Measurements from ENCODE around the gene TDRD3.

Gene TDRD3

GRCh38 chr13:60454425-60454824 lies 57.4 kb downstream of the TDRD3 start:
- no peak for DNase-seq (ENCODE audit: low read depth)

DNA sequence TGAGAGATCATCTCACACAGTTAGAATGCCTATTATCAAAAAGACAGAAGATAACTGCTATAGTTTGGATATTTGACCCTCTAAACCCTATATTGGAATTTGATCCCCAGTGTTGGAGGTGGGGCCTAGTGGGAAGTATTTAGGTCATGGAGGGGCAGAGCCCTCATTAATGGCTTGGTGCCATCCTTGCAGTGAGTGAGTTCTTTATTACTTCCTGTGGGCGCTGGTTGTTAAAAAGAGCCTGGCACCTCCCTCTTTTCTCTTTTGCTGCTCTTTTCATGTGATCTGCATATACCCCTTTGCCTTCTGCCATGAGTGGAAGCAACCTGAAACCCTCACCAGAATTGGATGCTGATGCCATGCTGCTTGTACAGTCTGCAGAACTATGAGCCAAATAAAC lies 66.8 kb downstream of the TDRD3 start:
- no peak for DNase-seq (ENCODE audit: low read depth)

GRCh38 chr13:60467098-60467497 lies 70.1 kb downstream of the TDRD3 start:
- DNase-seq (ENCODE audit: low read depth) = no peak

- DNase-seq (ENCODE audit: low read depth) = no peak
These were observed 82.3 kb downstream of the TDRD3 start for GRCh38 chr13:60479273-60479672.

GRCh38 chr13:60482012-60482411 lies 85.0 kb downstream of the TDRD3 start:
- DNase-seq (ENCODE audit: low read depth) = no peak

DNA sequence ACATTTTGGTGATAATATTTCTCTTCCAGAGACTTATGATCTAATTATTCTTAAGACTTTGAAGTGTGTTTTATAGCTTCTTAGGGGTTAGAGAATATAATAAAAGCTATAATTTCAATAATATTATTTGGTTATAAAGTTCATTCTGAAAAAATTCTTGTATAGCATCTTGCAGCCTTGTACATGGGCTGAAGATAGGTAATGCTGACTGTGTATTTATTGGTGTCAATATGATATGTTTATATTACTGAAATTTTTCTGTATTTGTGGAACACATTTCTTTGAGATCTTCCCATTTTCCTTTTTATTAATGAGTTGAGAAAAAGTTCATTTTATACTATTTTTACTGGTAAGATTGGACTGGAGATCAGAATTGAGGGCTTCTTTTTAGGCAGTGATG lies 87.8 kb downstream of the TDRD3 start:
- no peak for DNase-seq (ENCODE audit: low read depth)

DNA sequence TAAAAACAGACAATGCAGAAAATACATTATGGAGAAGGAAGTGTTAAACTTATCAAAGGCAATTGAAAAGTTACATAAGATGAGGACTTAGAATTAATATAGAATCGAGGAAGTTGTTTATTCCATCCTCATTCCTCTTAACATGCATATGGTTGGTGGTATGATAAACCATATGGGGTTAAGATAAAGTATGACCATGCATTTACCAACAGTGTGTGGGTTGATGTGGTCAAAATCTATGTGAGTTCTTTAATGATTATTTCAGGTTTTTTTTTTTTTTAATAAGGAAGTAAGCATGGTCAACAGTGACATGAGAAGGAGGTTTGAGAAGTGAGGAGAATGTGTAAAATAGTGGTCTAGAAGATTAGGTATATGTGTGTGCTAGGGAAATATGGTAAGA lies 94.5 kb downstream of the TDRD3 start:
- DNase-seq (ENCODE audit: low read depth) = peak; percentile 43

DNA sequence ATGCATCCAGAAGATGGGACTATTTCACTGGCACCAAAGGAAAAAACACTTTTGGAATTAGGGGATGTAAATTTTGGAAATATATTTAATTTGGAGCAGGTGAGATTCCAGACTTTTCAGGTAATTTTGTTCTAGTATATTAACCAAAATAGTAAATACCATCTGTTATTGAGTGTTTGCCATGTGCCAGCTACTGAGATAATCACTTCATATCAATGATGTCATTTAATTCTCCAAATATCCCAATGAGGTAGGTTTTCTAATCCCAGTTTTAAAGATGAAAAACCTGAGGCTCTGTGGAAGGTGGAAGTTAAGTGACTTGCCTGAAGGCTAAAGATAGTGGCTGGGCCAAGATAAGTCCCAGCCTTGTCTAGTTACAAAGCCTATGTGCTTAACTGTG lies 95.2 kb downstream of the TDRD3 start:
- no peak for DNase-seq (ENCODE audit: low read depth)

DNA sequence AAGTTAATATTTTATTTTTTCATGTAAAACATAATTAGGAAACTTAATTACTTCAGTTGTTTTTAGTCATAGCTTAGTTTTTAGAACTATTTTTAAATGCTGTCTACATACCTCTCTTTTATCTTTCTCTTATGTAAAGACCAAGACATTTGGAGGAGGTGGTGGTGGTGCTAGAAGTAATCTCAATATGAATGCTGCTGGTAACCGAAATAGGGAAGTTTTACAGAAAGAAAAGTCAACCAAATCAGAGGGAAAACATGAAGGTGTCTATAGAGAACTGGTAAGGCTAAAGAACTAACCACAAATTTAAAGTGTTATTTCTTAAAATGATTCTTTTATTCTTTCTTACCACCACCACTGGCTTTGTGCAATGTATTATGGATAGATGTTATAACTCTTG lies 97.3 kb downstream of the TDRD3 start:
- no peak for DNase-seq (ENCODE audit: low read depth)

DNA sequence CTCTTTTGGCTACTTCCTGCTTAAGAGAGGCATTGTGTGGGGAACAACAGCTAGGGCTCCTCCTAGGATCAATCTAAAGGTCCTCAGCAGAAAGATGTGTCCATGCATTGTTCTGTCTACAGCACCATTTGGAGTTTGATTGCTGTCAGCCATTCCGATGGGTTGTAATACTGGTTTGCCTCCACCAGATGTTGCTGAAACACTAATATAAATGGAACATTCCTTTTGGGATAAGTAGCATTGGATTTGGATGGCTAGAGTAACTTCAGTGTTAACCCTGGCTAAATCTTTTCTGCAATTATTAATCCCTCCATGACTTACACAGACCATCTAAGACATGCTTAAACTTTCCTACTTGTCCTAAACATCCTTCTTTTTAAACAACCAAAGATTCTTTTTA lies 104.2 kb downstream of the TDRD3 start:
- no peak for DNase-seq (ENCODE audit: low read depth)

- DNase-seq (ENCODE audit: low read depth) = no peak
These were observed 112.8 kb downstream of the TDRD3 start for GRCh38 chr13:60509601-60510386.

DNA sequence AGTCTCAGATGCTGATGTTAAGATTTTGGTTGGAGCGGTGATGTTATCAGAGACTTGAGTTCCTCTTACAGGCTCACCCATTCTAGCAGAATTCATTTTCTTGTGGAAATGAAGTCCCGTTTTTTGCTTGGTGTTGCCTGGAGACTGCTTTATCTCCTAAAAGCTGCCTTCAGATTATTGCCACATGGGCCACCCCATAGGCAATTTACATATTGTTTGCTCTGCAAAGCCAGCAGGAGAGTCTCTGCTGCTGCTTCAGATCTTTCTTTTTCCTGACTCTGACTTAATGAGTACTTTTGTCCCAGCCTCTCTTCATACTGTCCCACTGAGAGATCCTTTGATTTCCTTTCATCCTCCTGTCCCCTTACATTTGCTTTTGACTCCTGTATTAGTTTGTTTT lies 114.6 kb downstream of the TDRD3 start:
- peak; percentile 29 for DNase-seq (ENCODE audit: low read depth)

DNA sequence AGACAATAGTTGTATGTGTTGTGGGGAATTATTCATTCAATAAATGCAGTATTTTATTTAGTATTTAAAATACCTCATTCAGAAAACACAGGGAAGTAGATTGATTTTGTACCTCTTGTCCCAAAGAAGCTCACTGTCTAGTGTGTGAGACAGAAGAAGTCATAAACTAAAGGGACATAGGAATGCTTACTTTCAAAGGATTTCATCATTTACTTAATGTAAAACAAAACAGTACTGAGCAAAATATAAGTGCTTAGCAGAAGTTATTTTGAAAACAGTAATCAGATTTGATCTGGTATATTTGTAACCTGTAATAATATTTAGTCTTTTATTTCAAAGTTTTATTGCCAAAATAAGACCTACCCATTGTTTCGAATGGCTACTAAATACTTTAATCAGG lies 117.9 kb downstream of the TDRD3 start:
- DNase-seq (ENCODE audit: low read depth) = no peak

DNA sequence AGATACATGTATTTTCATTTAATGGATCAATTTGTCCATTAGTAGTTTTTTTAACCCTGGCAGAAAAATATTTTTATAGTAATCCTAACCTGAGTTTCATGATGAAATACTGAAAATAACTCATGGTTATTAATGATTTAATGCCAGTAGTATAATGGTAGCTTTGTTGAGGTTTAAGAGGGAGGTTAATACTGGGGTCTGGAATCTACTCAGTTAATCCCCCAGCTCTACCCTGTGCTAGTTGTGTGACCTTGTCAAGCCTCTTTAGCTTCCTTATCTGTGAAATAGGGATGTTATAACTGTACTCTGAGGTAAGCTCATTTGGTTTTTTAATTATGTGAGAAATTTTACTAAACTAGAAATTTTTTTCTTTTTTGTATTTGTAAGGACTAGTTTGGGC lies 122.5 kb downstream of the TDRD3 start:
- no peak for DNase-seq (ENCODE audit: low read depth)

- DNase-seq (ENCODE audit: low read depth) = no peak
These were observed 124.0 kb downstream of the TDRD3 start for GRCh38 chr13:60520902-60521569.

- no peak for DNase-seq (ENCODE audit: low read depth)
These were observed 141.5 kb downstream of the TDRD3 start for GRCh38 chr13:60538566-60538965.

DNA sequence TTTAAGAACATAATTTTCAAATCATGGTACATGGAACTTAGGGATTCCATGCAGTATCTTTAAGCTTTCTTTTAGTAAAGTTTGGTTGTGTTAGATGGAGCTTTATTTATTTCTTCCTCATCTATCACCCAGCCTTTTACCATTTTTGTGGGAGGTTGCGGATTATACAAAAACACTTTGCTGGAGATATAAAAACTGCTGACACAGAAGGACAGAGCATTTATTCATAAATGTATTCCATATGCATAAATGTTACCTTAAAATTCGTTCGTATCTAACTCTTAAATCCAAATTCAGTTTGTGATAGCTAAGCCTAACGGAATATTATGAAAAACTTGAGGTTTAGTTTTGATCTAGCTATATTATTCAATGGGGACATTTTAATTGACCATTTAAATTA lies 143.3 kb downstream of the TDRD3 start:
- no peak for DNase-seq (ENCODE audit: low read depth)

DNA sequence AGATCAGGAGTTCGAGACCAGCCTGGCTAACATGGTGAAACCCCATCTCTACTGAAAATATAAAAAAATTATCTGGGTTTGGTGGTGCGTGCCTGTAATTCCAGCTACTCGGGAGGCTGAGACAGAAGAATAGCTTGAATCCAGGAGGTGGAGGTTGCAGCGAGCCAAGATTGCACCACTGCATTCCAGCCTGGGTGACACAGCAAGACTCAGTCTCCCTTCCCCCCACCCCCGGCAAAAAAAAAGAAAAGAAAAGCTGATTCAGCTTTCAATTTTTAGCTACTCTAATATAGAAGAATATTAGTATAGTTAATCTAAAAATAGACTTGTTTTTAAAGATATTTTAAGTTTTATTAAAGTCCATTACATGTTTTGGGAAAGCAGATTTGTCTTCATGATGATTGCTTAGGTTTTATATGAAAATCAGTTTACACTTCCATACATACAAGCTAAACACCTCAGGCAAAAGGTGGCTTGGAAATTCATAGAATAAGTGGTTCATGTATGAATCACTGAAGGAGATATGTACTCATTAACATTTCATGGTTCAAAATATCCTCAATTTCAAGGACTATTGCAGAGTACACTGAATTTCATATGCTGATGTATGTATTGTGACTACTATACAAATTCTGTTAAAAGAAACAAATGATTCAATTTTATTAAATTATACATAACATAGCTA lies 165.2 kb downstream of the TDRD3 start:
- DNase-seq (ENCODE audit: low read depth) = no peak

DNA sequence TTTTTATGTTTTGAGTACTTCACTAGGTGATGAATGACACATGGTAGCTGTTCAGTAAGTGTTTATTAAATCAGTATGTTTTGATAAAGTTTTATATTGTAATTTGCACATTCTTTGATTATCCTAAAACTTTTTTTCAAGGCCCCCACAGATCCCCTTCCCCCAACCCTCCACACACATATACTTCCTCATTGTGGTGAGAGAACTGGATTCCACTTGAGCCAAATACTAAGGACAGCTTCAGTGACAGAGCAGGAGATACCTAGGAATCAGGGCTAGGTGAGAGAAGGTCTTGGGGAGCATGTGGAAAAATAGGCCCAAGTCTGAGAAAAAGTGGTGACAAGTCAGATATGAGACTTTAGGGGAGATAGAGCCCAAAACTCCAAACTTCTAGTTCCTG lies 174.6 kb downstream of the TDRD3 start:
- no peak for DNase-seq (ENCODE audit: low read depth)

DNA sequence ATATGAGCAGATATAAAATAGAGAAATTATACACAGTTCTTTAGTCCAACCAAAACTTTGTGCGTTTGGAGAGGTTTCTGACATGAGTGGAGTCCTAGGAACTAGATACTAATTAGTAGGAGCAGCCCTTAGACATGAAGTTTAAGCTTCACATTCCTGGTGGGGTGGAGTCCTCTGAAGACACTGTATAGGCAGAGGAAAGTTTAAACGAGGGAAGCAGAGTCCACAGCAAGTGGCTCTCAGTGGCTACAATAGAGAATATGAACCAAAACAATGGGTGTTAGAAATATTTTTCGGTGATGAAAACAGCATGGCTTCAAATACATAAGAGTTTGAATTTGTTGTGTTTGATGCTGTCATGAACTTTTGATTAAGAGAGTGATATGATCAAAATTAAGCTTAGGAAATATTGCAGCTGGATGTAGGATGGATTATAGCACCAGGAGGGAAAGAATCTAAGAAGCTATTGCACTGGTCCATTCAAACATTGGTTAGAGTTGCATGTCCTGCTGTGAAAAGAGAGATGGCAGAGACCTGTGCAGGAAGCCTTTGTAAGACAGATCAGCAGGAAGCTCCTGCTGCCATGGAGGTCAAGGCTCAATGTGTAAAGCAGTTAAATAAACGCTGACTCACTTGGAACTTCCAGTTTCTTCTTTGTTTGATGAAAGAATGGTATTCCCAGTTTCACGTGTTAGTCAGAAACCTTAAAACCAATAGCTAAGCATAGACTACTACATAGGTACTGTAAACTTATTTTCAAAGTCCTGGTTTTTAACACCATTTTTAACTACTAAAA lies 175.2 kb downstream of the TDRD3 start:
- no peak for DNase-seq (ENCODE audit: low read depth)

GRCh38 chr13:60572855-60573254 lies 175.8 kb downstream of the TDRD3 start:
- DNase-seq (ENCODE audit: low read depth) = no peak

- no peak for DNase-seq (ENCODE audit: low read depth)
These were observed 177.7 kb downstream of the TDRD3 start for GRCh38 chr13:60574735-60575134.

Data from CMK (cell line).